ENCODE measurements around the gene SLC25A46.
"Not testable (repeated sequence)": the region's sequence is repeated elsewhere in the genome, so short reads cannot be mapped to it uniquely, and the experiment has no call there.

SLC25A46 gene

DNA sequence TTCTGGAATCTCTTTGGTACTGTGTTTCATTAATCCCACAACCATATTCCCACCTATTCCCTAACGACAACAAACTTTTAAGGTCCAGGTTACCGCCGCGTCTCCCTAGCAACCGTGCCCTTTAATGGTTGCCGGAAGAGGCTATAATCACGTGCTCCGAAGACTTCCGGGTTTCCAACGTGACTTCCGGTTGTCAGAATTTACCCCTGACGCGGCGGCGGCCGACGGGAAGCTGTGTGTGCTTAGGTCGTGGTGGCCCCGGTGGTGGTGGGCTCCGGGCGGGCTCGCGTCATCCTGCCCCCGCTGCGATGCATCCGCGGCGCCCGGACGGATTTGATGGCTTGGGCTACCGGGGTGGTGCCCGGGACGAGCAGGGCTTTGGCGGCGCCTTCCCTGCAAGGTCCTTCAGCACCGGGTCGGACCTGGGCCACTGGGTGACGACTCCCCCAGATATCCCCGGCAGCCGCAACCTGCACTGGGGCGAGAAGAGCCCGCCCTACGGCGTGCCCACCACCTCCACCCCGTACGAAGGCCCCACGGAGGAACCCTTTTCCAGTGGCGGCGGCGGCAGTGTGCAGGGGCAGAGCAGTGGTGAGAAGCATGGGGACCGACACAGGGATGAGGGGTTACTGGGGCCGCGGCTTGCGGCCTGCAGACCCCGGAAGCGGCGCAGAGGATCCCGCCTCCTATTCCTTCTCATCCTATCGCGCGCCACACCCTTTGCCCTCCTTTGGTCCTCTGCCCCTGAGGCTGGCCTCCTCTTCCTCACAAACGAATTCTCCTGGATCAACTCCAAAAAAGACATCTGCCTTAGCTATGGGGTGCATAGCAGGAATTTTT is at the start of gene SLC25A46:
Gene SLC25A46, plus strand, starts transcription at position 196 of the 840 bp plus-strand sequence. Its CDS starts 113 bp downstream, at position 309.
- DNase-seq, result peak; percentile 95

DNA sequence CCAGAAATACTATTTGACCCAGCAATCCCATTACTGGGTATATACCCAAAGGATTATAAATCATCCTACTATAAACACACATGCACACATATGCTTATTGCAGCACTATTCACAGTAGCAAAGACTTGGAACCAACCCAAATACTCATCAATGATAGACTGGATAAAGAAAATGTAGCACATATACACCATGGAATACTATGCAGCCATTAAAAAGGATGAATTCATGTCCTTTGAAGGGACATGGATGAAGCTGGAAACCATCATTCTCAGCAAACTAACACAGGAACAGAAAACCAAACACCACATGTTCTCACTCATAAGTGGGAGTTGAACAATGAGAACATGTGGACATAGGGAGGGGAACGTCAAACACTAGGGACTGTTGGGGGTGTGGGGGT is 48.2 kb upstream of the SLC25A46 start:
- not testable (repeated sequence) for DNase-seq

DNA sequence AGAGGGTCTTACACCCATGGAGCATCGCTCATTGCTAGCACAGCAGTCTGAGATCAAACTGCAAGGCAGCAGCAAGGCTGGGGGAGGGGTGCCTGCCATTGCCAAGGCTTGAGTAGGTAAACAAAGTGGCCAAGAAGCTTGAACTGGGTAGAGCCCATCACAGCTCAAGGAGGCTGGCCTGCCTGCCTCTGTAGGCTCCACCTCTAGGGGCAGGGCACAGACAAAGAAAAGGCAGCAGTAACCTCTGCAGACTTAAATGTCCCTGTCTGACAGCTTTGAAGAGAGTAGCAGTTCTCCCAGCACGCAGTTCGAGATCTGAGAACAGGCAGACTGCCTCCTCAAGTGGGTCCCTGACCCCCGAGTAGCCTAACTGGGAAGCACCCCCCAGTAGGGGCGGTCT is 46.1 kb upstream of the SLC25A46 start:
- not testable (repeated sequence) for DNase-seq

DNA sequence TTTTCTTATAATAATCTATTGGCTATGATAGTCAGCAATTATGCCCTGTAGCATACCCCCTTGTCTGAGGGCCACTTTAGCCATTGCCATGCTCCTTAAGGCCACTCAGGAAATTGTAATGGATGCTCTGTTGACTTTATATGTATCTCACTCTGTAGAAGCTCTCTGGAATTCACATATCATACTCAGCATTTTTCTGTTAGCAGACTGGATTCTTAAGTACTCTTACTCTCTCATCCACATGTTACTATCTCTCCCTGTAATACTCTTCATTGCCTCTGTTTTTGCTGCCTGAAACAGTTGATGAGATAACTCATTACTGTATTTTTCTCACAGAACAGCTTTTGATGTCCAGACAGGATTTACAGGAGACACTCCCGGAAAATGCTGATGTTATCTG is 36.5 kb upstream of the SLC25A46 start:
- no peak for DNase-seq

DNA sequence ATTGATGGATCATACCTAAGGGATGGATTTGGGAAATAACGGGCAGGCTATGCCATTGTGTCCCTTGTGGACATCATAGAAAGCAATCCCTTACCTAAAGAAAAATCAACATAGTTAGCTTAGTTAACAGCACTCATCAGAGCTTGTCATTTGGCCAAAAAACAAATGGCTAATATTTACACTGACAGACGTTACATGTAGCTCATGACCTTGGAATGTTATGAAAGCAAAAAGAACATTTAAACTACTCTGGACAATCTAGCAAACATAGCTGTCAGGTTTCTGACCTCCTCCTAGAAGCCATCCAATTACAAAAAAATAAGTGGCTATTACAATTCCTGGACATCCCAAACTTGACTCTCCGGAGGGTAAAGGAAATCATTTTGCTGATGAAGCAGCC is 36.1 kb upstream of the SLC25A46 start:
- no peak for DNase-seq

DNA sequence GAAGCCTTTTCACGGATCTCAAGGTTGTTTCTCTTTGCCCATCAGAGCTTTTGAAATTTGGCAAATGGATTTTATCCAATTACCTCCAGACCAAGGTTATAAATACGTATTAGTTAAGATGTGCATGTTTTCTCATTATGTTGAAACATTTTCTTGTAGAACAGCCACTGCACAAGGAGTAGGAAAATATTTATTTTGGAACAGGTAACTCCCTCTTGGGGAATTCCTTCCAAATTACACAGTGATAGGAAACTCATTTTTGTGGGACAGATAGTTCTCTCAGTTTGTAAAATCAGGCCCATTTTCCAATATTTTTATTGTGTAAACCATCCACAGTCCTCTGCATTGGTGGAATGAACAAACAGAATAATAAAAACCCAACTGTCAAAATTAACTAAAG is 35.3 kb upstream of the SLC25A46 start:
- no peak for DNase-seq

DNA sequence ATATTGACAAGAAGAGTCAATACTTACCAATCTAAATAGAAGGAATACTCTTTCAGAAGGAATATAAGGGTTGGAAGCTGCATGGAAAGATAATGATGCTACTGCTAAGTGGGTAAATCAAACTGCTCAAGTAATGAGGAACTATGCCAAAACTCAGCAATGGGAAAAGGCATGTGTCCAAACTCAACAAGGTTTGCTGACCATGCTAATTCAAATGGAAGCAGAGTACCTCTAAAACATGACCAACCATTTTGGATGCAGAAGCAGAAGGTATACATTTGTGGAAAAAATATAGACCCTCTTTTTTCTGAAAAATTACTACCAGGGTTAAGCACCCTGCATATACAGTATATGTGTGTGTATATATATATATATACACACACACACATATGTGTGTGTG is 33.5 kb upstream of the SLC25A46 start:
- DNase-seq, result no peak

DNA sequence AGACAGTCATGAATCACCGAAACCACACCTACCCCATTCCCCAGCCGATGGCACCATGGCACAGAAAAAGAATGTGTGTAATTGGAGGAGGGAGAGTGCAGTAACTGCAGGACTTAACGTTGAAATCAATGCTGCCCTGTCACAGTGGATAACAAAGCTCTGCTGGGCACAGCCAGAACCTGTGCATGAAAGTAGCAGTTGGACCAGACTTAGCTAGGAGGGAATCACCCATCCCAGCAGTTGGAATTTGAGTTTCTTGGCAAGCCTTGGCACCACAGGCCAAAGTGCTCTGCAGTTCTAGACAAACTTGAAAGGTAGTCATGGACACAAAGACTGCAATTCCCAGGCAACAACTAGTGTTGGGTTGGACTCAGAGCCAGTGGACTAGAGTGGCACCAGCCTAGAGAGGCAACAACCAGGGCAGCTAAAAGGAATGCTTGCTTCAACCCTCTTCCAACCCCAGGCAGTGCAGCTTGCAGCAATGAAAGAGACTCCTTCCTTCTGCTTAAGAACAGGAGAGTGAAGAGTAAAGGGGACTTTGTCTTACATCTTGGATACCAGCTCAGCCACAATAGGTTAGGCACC is 31.5 kb upstream of the SLC25A46 start:
- DNase-seq, result no peak

DNA sequence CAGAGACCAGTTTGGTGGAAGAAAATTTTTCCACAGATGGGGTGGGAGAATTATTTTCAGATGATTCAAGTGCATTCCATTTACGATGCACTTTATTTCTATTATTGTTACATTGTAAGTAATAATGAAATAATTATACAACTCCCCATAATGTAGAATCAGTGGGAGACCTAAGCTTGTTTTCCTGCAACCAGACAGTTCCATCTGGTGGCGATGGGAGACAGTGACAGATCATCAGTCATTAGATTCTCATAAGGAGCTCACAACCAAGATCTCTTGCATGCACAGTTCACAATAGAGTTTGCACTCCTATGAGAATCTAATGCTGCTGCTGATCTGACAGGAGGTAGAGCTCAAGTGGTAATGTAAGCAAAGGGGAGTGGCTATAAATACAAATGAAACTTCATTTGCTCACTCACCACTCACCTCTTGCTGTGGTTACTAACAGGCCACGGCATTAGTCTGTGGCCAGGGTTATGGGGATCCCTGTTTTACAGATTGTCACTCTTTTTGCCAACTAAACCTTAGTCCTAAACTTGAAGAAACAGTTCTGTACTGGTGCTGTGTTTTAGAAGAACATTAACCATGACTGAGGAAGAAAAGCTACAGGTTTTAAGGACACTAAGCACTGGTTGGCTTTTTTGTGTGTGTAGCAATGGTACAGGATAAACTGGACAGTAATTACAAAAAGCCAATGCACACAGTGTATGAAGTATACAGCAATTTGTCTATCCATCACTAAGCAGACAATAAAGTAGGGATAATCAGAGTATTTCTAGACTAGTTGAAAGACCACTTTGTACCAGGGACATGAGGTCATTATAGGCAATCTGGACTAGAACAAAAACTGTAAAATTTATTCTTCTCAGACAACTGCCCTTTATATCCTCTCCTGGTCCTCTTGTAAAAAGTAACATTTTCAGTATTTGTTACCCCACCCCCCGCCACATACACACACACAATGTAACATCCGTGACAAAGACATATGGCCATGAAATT is 22.3 kb upstream of the SLC25A46 start:
- DNase-seq, result no peak

DNA sequence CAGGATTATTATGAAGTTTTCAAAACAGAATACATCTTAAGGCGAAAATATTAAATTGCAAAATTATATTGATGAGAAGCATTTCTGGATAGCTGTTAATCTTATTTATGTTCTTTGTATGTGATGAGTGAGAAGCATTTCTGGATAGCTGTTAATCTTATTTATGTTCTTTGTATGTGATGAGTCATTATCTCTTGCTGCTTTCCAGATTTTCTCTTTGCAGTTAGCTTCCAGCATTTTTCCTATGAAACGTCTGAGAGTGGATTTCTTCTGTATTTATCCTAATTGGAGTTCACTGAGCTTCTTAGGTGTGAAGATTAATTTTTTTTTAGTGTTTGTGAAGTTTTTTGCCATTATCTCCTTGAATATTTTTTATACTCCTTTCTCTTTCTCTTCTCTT is 20.5 kb upstream of the SLC25A46 start:
- DNase-seq, result no peak

DNA sequence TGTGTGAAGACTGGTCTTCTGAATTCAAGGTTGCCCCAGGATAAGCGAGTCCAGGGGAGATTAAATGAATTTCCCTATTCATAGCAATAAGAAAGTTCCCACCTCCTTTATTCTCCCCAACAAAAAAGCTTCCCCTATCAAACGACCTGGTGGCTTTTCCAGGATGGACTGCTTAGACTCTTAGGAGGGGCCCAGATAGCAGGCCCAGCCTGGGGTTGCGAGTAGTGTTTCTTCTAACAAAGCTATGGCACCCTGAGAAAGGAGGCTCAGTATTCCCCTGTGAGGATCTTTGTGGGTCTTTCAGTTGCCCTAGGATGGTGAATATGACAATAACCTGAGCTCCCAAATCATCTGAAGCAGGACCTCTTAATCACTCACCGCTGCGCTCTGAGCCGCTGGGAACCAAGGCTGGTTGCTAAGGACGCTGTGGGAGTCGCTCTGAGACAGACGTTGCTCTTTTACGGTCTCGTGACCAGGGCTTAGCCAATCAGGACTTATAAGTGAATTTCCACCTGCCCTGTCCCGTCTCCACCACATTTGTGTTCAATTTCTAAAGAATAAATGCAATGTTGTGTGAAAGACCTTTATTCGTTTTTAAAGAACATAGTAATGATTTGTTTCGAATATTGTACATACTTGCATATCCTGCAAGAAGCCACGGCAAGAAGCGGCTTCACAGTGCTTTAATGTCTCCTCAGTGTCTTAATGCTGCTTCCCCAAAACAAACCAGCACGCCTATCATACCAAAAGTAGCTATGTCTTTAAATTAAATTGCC is 12.4 kb upstream of the SLC25A46 start, which contains the start of gene TMEM232:
Gene TMEM232, minus strand, starts transcription at position 423 of the 776 bp plus-strand sequence. CDS start 59,319 bp downstream, outside the sequence.
- peak; percentile 91 for DNase-seq

DNA sequence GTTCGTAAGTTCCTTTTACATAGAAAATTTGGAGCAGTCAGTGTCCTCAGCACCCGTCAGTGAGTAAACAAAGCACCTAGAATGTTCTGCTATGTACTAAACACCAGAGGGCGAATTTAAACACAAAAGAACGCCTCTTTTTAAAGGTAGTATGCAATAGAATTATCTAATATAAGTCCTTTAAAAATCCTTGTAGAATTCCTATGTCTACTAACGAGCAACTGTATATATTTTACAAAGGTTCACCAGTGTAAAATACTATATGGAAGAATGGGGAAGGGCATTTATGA is 11.8 kb upstream of the SLC25A46 start:
- no peak for DNase-seq

DNA sequence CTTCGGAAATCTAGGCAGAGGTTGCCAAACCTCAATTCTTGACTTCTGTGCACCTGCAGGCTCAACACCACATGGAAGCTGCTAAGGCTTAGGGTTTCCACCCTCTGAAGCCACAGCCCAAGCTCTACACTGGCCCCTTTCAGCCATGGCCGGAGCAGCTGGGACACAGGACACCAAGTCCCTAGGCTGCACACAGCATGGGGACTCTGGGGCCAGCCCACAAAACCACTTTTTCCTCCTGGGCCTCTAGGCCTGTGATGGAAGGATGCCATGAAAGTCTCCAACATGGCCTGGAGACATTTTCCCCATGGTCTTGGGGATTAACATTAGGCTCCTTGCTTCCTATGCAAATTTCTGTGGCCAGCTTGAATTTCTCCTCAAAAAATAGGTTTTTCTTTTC is 7.3 kb upstream of the SLC25A46 start:
- DNase-seq, result not testable (repeated sequence)

DNA sequence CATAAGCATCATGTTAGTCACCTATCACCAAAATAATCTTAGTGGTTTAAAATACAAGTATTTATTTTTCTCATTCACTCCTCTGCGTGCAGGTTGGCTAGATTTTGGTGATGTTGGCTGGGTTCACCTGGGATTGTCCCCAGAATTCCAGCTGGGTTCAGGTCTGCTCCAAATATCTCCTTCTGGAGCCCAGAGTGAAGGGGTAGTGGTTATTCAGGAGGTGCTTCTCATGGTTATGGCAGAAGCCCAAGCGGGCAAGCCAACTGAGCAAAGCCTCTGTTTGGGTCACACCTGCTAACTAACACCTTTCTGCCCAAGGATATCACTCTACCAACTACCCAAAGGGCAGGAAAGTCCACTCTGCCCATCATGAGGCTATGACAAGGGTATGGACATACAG is 4.7 kb upstream of the SLC25A46 start:
- no peak for DNase-seq

DNA sequence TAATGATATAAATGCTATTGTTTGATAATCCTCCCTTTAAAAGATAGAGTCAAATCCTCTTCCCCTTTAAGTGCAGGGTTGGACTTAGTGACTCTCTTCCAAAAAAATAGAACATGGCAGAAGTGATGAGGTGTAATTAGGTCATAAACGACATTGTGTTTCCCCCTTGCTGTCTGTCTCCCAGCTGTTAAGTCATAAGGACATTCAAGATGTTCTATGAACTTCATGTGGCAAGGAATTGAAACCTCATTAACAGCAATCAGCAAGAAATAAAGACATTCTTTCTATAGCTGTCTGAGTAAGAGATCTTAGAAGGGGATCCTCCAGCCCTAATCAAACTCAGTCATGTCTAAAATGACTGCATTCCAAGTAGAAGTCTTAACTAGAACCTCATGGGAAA is 3.3 kb upstream of the SLC25A46 start:
- DNase-seq, result no peak

DNA sequence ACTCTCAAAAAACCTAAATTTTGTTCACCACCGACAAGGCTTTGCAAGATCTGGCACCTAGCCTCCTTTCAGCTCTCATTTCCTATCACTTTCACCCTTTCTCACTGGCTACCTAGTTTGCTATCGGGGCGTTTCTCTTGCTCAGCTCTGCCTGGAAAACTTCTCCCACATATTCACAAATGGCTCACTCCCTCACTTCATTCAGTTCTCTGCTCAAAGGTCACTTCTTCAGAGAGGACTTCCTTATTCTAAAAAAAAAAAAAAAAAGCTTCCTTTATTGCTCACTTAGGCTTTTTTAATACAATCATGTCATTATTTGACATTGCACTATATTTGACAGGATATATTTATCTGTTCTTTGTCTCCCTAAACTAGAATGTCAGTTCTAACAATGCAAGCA is 2.1 kb upstream of the SLC25A46 start:
- no peak for DNase-seq

DNA sequence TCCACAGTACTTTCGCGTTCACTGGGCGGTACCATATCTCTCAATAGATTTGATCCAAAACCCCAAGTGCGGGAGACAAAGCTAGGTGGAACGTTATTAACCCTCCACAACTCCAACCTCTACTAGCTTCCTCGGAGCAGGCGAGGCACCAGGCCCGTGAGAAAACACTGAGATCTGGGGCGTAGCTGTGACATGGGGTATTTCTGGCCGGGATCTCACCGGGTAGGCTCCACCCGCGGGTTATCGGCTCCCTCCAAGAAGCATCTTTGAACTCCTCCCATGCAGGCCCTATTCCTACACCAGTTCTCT is 350 bp upstream of the SLC25A46 start:
- no peak for DNase-seq

DNA sequence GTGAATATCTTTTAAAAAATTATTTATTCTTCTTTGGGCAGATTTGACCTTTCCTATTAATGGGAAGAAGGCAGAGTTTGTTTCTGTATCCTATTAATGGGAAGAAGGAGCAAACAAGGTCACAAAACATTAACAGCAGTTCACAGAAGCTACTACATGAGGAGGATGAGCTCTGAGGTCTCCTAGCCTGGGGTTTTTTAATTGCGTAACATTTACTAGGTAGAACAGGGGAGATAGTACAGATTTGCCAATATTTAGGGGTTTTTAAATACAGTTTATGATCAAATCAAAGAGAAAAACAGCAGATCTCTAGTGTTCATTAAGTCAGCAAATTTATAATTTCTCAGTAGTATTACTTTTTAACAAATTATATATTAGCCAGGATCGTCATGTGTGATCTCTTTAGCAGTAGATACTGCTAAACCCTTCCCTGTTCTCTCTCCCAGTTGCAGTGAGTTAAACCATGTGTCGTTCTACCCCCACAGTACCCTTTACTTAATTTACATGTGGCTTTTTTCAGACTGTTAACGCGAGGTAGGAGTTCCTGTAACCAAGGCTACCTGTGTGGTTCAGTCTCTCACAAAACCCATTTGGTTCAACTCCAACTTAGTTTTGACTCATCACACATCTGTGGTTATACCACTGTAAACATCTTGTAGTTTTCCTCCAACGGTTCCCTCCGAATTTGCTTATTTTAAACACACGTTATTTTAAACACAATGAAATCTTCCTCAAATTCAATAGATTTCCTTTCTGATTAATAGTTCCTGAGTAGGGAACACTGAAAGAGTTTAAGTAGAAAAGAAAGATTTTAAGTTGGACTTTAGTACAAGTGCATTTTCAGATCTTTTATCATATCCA is 13.3 kb downstream of the SLC25A46 start:
- no peak for DNase-seq

DNA sequence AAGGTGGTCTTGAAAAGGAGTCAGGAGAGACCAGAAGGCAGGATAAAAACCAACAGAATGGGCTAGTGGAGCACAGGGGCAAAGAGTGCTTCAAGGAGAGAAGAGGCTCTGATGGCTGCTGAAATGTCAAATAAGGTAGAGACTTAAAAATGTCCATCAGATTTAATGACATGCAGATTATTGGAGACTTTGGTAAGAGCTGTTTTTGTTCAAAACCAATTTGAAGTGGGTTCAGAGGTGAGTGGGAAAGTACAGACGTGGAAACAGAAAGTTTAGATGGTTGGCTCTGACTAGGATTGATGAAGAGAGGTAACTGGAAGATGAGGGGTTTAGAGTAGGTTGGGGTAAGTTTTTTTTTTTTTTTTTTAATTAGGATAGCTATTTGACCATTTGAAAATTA is 14.1 kb downstream of the SLC25A46 start:
- no peak for DNase-seq

DNA sequence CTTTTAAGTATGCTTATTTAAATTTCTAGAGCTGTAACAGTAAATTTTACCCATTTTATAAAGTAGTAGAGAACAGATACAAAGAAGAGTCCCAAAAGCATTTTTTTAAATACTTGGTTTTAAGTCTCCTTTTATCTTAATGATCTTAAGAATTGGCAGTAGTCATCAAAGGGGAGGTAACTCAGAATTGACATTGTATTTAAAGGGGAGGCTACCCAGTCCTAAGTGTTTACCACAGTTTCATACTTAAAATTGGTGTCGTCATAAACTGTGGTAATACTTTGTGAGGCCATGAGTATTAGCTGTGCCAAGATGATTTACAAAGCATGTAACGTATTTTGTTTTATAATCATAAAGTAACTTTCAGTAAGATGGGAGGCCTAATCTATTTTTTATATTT is 14.8 kb downstream of the SLC25A46 start:
- DNase-seq, result no peak

DNA sequence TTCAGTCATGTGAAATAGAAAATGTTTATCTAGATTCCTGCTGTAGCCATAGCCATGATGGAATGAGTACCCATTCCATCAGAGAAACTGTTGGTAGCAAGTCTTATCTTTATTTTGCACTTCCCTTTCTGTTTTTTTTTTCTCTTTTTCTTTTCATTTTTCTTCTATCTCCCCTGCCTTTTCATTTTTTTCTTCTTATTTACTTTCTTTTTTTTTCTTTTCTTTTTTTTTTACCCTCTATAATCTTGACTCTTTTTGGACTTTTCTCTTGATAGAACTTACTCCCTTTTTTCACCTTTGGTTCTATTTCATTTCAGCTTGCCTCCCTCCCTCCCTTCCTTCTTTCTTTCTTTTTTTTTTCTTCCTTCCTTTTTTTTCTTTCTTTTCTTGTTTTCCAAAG is 15.4 kb downstream of the SLC25A46 start:
- DNase-seq, result no peak
